Activated naive CD8-positive, alpha-beta T cell treated with anti-CD3 and anti-CD28 coated beads, Interleukin-2, amount 10 ng/mL, durations not matched to agents 7 days and 5 days (primary cell): ENCODE results near the gene CDK12. TPM values are rescaled to one million over a fixed set of nuclear protein-coding genes. Genes with fewer than 3 reads are reported as not detected.
A peak's percentile ranks its signal among the peaks of the same experiment; 100 is the strongest.

ENCODE experiments used
- ATAC-seq: fragments of 150-1000 bp; cut with Tn5 transposase; one replicate; pipeline ENCODE4 v1.10.0; 2021; ENCODE audit warnings: low read depth, moderate library complexity
- POLR2A ChIA-PET: fragments of 350-600 bp; sonication (Branson Sonifier 250); formaldehyde crosslinking; loops from one replicate; lab custom pipeline; 2021; ENCODE audit warnings: antibody characterized with exemption; lab: Charles Lee
- DNase-seq: peaks from one replicate; pipeline ENCODE4 v3.0.0; 2021
- H3K27ac Mint-ChIP-seq: one replicate; pipeline ENCODE4 v1.8.0; 2022; ENCODE audit warnings: mild to moderate bottlenecking, mixed read lengths
- H3K27me3 Mint-ChIP-seq: one replicate; pipeline ENCODE4 v1.8.0; 2022; ENCODE audit warnings: mild to moderate bottlenecking, moderate library complexity, mixed read lengths
- H3K36me3 Mint-ChIP-seq: one replicate; pipeline ENCODE4 v1.8.0; 2021; ENCODE audit warnings: mild to moderate bottlenecking, mixed read lengths
- H3K4me1 Mint-ChIP-seq: one replicate; pipeline ENCODE4 v1.8.0; 2021; ENCODE audit warnings: mixed read lengths
- H3K4me3 Mint-ChIP-seq: one replicate; pipeline ENCODE4 v1.8.0; 2022; ENCODE audit warnings: mild to moderate bottlenecking, moderate library complexity, mixed read lengths
- H3K9me3 Mint-ChIP-seq: one replicate; pipeline ENCODE4 v1.8.0; 2021; ENCODE audit warnings: mixed read lengths
- total RNA-seq, 2 experiments: library from RNA; stranded (reverse); gene quantifications; one replicate each; pipeline ENCODE4 v1.2.3, GENCODE V29; 2021

CDK12 gene
- total RNA-seq, 2 experiments from 2014 or later, result 86.6 to 87.6 TPM

GRCh38 chr17:39564211-39564848, 103.0 kb downstream of the CDK12 start:
- Mint-ChIP-seq H3K4me1 (no peaks in the 10 kb centered on the region), H3K27ac (no peak overlapping the region), H3K27me3 (no peaks in the 10 kb centered on the region), H3K9me3 (no peaks in the 10 kb centered on the region), H3K36me3 (peaks cover 21% of the 10 kb centered on the region), H3K4me3 (no peak overlapping the region)
- POLR2A ChIA-PET, result no interaction called here
- ATAC-seq (no peak), DNase-seq (no peak)

GRCh38 chr17:39566094-39566850, 105.0 kb downstream of the CDK12 start:
- H3K27me3 Mint-ChIP-seq, result no peaks in the 10 kb centered on the region
- H3K9me3 Mint-ChIP-seq, result peaks cover 1% of the 10 kb centered on the region
- no peak overlapping the region for H3K27ac Mint-ChIP-seq
- peaks cover 29% of the 10 kb centered on the region for H3K36me3 Mint-ChIP-seq
- POLR2A ChIA-PET, result no interaction called here
- no peak overlapping the region for H3K4me3 Mint-ChIP-seq
- H3K4me1 Mint-ChIP-seq, result no peaks in the 10 kb centered on the region
- ATAC-seq (no peak), DNase-seq (no peak)

GRCh38 chr17:39568702-39569101, 107.4 kb downstream of the CDK12 start:
- no peak for ATAC-seq
- Mint-ChIP-seq H3K36me3 (peaks cover 34% of the 10 kb centered on the region), H3K9me3 (peaks cover 3% of the 10 kb centered on the region), H3K4me3 (no peak overlapping the region), H3K27ac (no peak overlapping the region), H3K4me1 (no peaks in the 10 kb centered on the region), H3K27me3 (no peaks in the 10 kb centered on the region)
- no peak for DNase-seq
- POLR2A ChIA-PET, result no interaction called here

- ATAC-seq (no peak), DNase-seq (no peak)
- Mint-ChIP-seq H3K36me3 (peaks cover 34% of the 10 kb centered on the region), H3K27me3 (no peaks in the 10 kb centered on the region), H3K4me1 (peaks cover 3% of the 10 kb centered on the region), H3K27ac (no peak overlapping the region), H3K4me3 (no peak overlapping the region), H3K9me3 (peaks cover 3% of the 10 kb centered on the region)
- POLR2A ChIA-PET, result no interaction called here
These were observed 107.8 kb downstream of the CDK12 start for GRCh38 chr17:39569126-39569525.

- peaks cover 3% of the 10 kb centered on the region for H3K4me1 Mint-ChIP-seq
- no peak overlapping the region for H3K27ac Mint-ChIP-seq
- POLR2A ChIA-PET, result no interaction called here
- peaks cover 3% of the 10 kb centered on the region for H3K9me3 Mint-ChIP-seq
- H3K27me3 Mint-ChIP-seq, result peaks cover 8% of the 10 kb centered on the region
- ATAC-seq, result no peak
- peaks cover 25% of the 10 kb centered on the region for H3K36me3 Mint-ChIP-seq
- no peak for DNase-seq
- H3K4me3 Mint-ChIP-seq, result no peak overlapping the region
These were observed 110.8 kb downstream of the CDK12 start for GRCh38 chr17:39572121-39572520.

GRCh38 chr17:39573447-39574298, 112.4 kb downstream of the CDK12 start:
- DNase-seq (peak; percentile 68), ATAC-seq (peak; percentile 87)
- peaks cover 3% of the 10 kb centered on the region for H3K9me3 Mint-ChIP-seq
- POLR2A ChIA-PET, result no interaction called here
- peaks cover 11% of the 10 kb centered on the region for H3K27me3 Mint-ChIP-seq
- no peak overlapping the region for H3K27ac Mint-ChIP-seq
- H3K4me3 Mint-ChIP-seq, result peak overlapping the region; percentile 84
- H3K36me3 Mint-ChIP-seq, result peaks cover 20% of the 10 kb centered on the region
- H3K4me1 Mint-ChIP-seq, result peaks cover 3% of the 10 kb centered on the region

- DNase-seq, result no peak
- H3K9me3 Mint-ChIP-seq, result peaks cover 2% of the 10 kb centered on the region
- peaks cover 14% of the 10 kb centered on the region for H3K27me3 Mint-ChIP-seq
- no peak for ATAC-seq
- peaks cover 3% of the 10 kb centered on the region for H3K4me1 Mint-ChIP-seq
- H3K36me3 Mint-ChIP-seq, result peaks cover 10% of the 10 kb centered on the region
- POLR2A ChIA-PET, result no interaction called here
- H3K27ac Mint-ChIP-seq, result no peak overlapping the region
- no peak overlapping the region for H3K4me3 Mint-ChIP-seq
These were observed 114.9 kb downstream of the CDK12 start for GRCh38 chr17:39576187-39576586.

GRCh38 chr17:39578272-39578671, 117.0 kb downstream of the CDK12 start:
- POLR2A ChIA-PET, result no interaction called here
- no peaks in the 10 kb centered on the region for H3K9me3 Mint-ChIP-seq
- H3K4me1 Mint-ChIP-seq, result peaks cover 3% of the 10 kb centered on the region
- H3K36me3 Mint-ChIP-seq, result peaks cover 1% of the 10 kb centered on the region
- no peak overlapping the region for H3K4me3 Mint-ChIP-seq
- H3K27me3 Mint-ChIP-seq, result peaks cover 14% of the 10 kb centered on the region
- no peak for DNase-seq
- no peak for ATAC-seq
- H3K27ac Mint-ChIP-seq, result no peak overlapping the region

GRCh38 chr17:39579318-39580081, 118.2 kb downstream of the CDK12 start:
- no peak for ATAC-seq

GRCh38 chr17:39580082-39580468, 118.8 kb downstream of the CDK12 start:
- H3K36me3 Mint-ChIP-seq, result peaks cover under 1% of the 10 kb centered on the region
- POLR2A ChIA-PET, result no interaction called here
- H3K27ac Mint-ChIP-seq, result no peak overlapping the region
- no peaks in the 10 kb centered on the region for H3K4me1 Mint-ChIP-seq
- no peak for ATAC-seq
- H3K27me3 Mint-ChIP-seq, result peaks cover 10% of the 10 kb centered on the region
- DNase-seq, result no peak
- no peaks in the 10 kb centered on the region for H3K9me3 Mint-ChIP-seq
- no peak overlapping the region for H3K4me3 Mint-ChIP-seq

More at GRCh38 chr17:39579318-39580081, 118.2 kb downstream of the CDK12 start:
- Mint-ChIP-seq H3K36me3 (peaks cover 1% of the 10 kb centered on the region), H3K27ac (no peak overlapping the region), H3K4me3 (no peak overlapping the region), H3K27me3 (peaks cover 14% of the 10 kb centered on the region), H3K9me3 (no peaks in the 10 kb centered on the region), H3K4me1 (no peaks in the 10 kb centered on the region)
- no peak for DNase-seq
- POLR2A ChIA-PET, result no interaction called here

- H3K4me3 Mint-ChIP-seq, result no peak overlapping the region
- H3K4me1 Mint-ChIP-seq, result no peaks in the 10 kb centered on the region
- H3K36me3 Mint-ChIP-seq, result no peaks in the 10 kb centered on the region
- H3K27ac Mint-ChIP-seq, result no peak overlapping the region
- POLR2A ChIA-PET, result no interaction called here
- no peaks in the 10 kb centered on the region for H3K9me3 Mint-ChIP-seq
- DNase-seq (no peak), ATAC-seq (no peak)
- H3K27me3 Mint-ChIP-seq, result peaks cover 5% of the 10 kb centered on the region
These were observed 119.9 kb downstream of the CDK12 start for GRCh38 chr17:39581071-39581758.

- H3K27ac Mint-ChIP-seq, result no peak overlapping the region
These were observed 120.4 kb downstream of the CDK12 start for GRCh38 chr17:39581759-39582085.

More at GRCh38 chr17:39581759-39582085, 120.4 kb downstream of the CDK12 start:
- no peak for DNase-seq
- no peak for ATAC-seq
- H3K4me1 Mint-ChIP-seq, result no peaks in the 10 kb centered on the region
- peaks cover 5% of the 10 kb centered on the region for H3K27me3 Mint-ChIP-seq
- H3K36me3 Mint-ChIP-seq, result no peaks in the 10 kb centered on the region
- POLR2A ChIA-PET, result no interaction called here
- no peaks in the 10 kb centered on the region for H3K9me3 Mint-ChIP-seq
- H3K4me3 Mint-ChIP-seq, result no peak overlapping the region
